ENCODE measurements around the gene AOX1. TPM values are rescaled to one million over a fixed set of nuclear protein-coding genes. Genes with fewer than 3 reads are reported as not detected.
"Not testable (repeated sequence)": the region's sequence is repeated elsewhere in the genome, so short reads cannot be mapped to it uniquely, and the experiment has no call there.

AOX1 gene
- total RNA-seq, 2 experiments from 2014 or later: 0.65 to 0.82 TPM

- H3K4me1 Mint-ChIP-seq: peaks cover 59% of the 10 kb centered on the region
These were observed 118.3 kb downstream of the AOX1 start for GRCh38 chr2:200703926-200704637.

GRCh38 chr2:200705305-200706041, 119.7 kb downstream of the AOX1 start:
- no peak overlapping the region for H3K4me3 Mint-ChIP-seq
- ChIA-PET POLR2A (interaction anchor here (1.1 kb wide), 1 partner anchor 8 kb away, joined by 3 read pairs; no protein-coding TSS in a partner anchor), CTCF (interaction anchor here (0.6 to 3.0 kb wide), 7 partner anchors 7 to 428 kb away, joined by 3 to 24 read pairs (median 6); no protein-coding TSS in a partner anchor)
- H3K27ac Mint-ChIP-seq: peak overlapping the region; percentile 40
- no peaks in the 10 kb centered on the region for H3K9me3 Mint-ChIP-seq (ENCODE audit: low read depth)
- H3K27me3 Mint-ChIP-seq: no peaks in the 10 kb centered on the region
- H3K36me3 Mint-ChIP-seq (ENCODE audit: low read depth): no peaks in the 10 kb centered on the region
- ATAC-seq (peak; percentile 4), DNase-seq (no peak)
- intact Hi-C loops (cut with DNase I, micrococcal nuclease): no loop called here
- H3K4me1 Mint-ChIP-seq: peaks cover 59% of the 10 kb centered on the region

More at GRCh38 chr2:200703926-200704637, 118.3 kb downstream of the AOX1 start:
- Mint-ChIP-seq H3K9me3 (ENCODE audit: low read depth) (no peaks in the 10 kb centered on the region), H3K27me3 (no peaks in the 10 kb centered on the region), H3K36me3 (ENCODE audit: low read depth) (no peaks in the 10 kb centered on the region), H3K27ac (peak overlapping the region; percentile 88), H3K4me3 (peak overlapping the region; percentile 4)
- POLR2A ChIA-PET: interaction anchor here (1.0 to 2.1 kb wide), 4 partner anchors 9 to 185 kb away, joined by 3 to 20 read pairs (median 4); partner anchors contain the start of genes CLK1, NIF3L1 and PPIL3
- DNase-seq (no peak), ATAC-seq (no peak)
- CTCF ChIA-PET: interaction anchor here (0.7 to 3.0 kb wide), 9 partner anchors 8 to 220 kb away, joined by 4 to 24 read pairs (median 4); no protein-coding TSS in a partner anchor
- intact Hi-C loops (cut with DNase I, micrococcal nuclease): loop anchor here (1.0 to 5.0 kb wide), 11 partner anchors 9 to 726 kb away; partner anchors contain the start of genes KCTD18 (in 1 of the 2), NIF3L1 (in 1 of the 2), PPIL3 (in 1 of the 2) and SGO2 (in 1 of the 2)

GRCh38 chr2:200708943-200709342, 123.1 kb downstream of the AOX1 start:
- no peaks in the 10 kb centered on the region for H3K27me3 Mint-ChIP-seq
- peak overlapping the region; percentile 38 for H3K27ac Mint-ChIP-seq
- H3K36me3 Mint-ChIP-seq (ENCODE audit: low read depth): no peaks in the 10 kb centered on the region
- DNase-seq (no peak), ATAC-seq (no peak)
- H3K4me3 Mint-ChIP-seq: no peak overlapping the region
- POLR2A ChIA-PET: no interaction called here
- no peaks in the 10 kb centered on the region for H3K9me3 Mint-ChIP-seq (ENCODE audit: low read depth)
- peaks cover 68% of the 10 kb centered on the region for H3K4me1 Mint-ChIP-seq
- CTCF ChIA-PET: interaction anchor here (0.6 to 0.7 kb wide), 2 partner anchors 24 to 1059 kb away, joined by 3 read pairs; no protein-coding TSS in a partner anchor
- intact Hi-C loops (cut with DNase I, micrococcal nuclease): no loop called here

GRCh38 chr2:200713003-200713703, 127.3 kb downstream of the AOX1 start:
- no peaks in the 10 kb centered on the region for H3K9me3 Mint-ChIP-seq (ENCODE audit: low read depth)
- H3K27ac Mint-ChIP-seq: peak overlapping the region; percentile 100
- no peaks in the 10 kb centered on the region for H3K27me3 Mint-ChIP-seq
- intact Hi-C loops (cut with DNase I, micrococcal nuclease): loop anchor here (1.0 to 5.0 kb wide), 21 partner anchors 10 to 1068 kb away; partner anchors contain the start of genes NIF3L1 (in 2 of the 2), PPIL3 (in 2 of the 2), SGO2 (in 2 of the 2) and ALS2 (in 1 of the 2)
- H3K4me1 Mint-ChIP-seq: peaks cover 47% of the 10 kb centered on the region
- peak; percentile 93 for ATAC-seq
- peak; percentile 98 for DNase-seq
- peak overlapping the region; percentile 70 for H3K4me3 Mint-ChIP-seq
- POLR2A ChIA-PET: interaction anchor here (0.6 to 1.7 kb wide), 17 partner anchors 8 to 470 kb away, joined by 3 to 20 read pairs (median 4); partner anchors contain the start of genes BZW1, CASP10, CLK1 and NIF3L1
- H3K36me3 Mint-ChIP-seq (ENCODE audit: low read depth): no peaks in the 10 kb centered on the region
- CTCF ChIA-PET: interaction anchor here (0.7 to 3.0 kb wide), 24 partner anchors 9 to 719 kb away, joined by 3 to 24 read pairs (median 4); partner anchors contain the start of genes CASP10, CLK1, NIF3L1 and ORC2

GRCh38 chr2:200713704-200714064, 127.9 kb downstream of the AOX1 start:
- Mint-ChIP-seq H3K36me3 (ENCODE audit: low read depth) (no peaks in the 10 kb centered on the region), H3K4me1 (peaks cover 47% of the 10 kb centered on the region), H3K4me3 (peak overlapping the region; percentile 70), H3K27me3 (no peaks in the 10 kb centered on the region), H3K27ac (peak overlapping the region; percentile 100), H3K9me3 (ENCODE audit: low read depth) (no peaks in the 10 kb centered on the region)
- CTCF ChIA-PET: interaction anchor here (0.6 to 3.0 kb wide), 22 partner anchors 10 to 718 kb away, joined by 3 to 24 read pairs (median 4); partner anchors contain the start of genes CASP10, CLK1, NIF3L1 and ORC2
- intact Hi-C loops (cut with DNase I, micrococcal nuclease): loop anchor here (1.0 to 5.0 kb wide), 21 partner anchors 10 to 1067 kb away; partner anchors contain the start of genes NIF3L1 (in 2 of the 2), PPIL3 (in 2 of the 2), SGO2 (in 2 of the 2) and ALS2 (in 1 of the 2)
- POLR2A ChIA-PET: interaction anchor here (0.6 to 1.7 kb wide), 14 partner anchors 9 to 404 kb away, joined by 3 to 20 read pairs (median 4); partner anchors contain the start of genes BZW1, CLK1, NIF3L1 and PPIL3
- peak; percentile 44 for DNase-seq
- ATAC-seq: peak; percentile 1

GRCh38 chr2:200715014-200715413, 129.2 kb downstream of the AOX1 start:
- H3K27ac Mint-ChIP-seq; POLR2A ChIA-PET; H3K4me3 Mint-ChIP-seq; H3K27me3 Mint-ChIP-seq; intact Hi-C loops (cut with DNase I, micrococcal nuclease); H3K36me3 Mint-ChIP-seq (ENCODE audit: low read depth); CTCF ChIA-PET; ATAC-seq; H3K9me3 Mint-ChIP-seq (ENCODE audit: low read depth); DNase-seq: not testable (repeated sequence)
- H3K4me1 Mint-ChIP-seq: peaks cover 43% of the 10 kb centered on the region

- ChIA-PET POLR2A (no interaction called here), CTCF (interaction anchor here (1.0 kb wide), 1 partner anchor 736 kb away, joined by 3 read pairs; no protein-coding TSS in a partner anchor)
- Mint-ChIP-seq H3K36me3 (ENCODE audit: low read depth) (no peaks in the 10 kb centered on the region), H3K9me3 (ENCODE audit: low read depth) (no peaks in the 10 kb centered on the region), H3K4me3 (no peak overlapping the region), H3K27me3 (no peaks in the 10 kb centered on the region), H3K27ac (no peak overlapping the region), H3K4me1 (peaks cover 29% of the 10 kb centered on the region)
- intact Hi-C loops (cut with DNase I, micrococcal nuclease): no loop called here
- no peak for DNase-seq
- no peak for ATAC-seq
These were observed 130.6 kb downstream of the AOX1 start for GRCh38 chr2:200716386-200716785.

Other genes with a start within 250 kb of the AOX1 start
- gene KCTD18, start 75.9 kb upstream of the AOX1 start, total RNA-seq: 10 to 100 TPM; 15.9 to 17.4 TPM
- gene SGO2, start 59.8 kb upstream of the AOX1 start, total RNA-seq: 10 to 100 TPM; 49.9 to 56.7 TPM
- gene BZW1, start 225.9 kb downstream of the AOX1 start, total RNA-seq: 100 to 1,000 TPM; 413 to 474 TPM

Measured in activated CD4-positive, alpha-beta T cell treated with anti-CD3 and anti-CD28 coated beads for 36 hours (primary cell).